CD4-positive, alpha-beta T cell treated with Interleukin-4 for 4 hours (primary cell): ENCODE data around the gene ZCCHC3.
A peak's percentile ranks its signal among the peaks of the same experiment; 100 is the strongest.
"Not testable (repeated sequence)": the region's sequence is repeated elsewhere in the genome, so short reads cannot be mapped to it uniquely, and the experiment has no call there.

Experiments
- DNase-seq: peaks from one replicate; pipeline ENCODE4 v3.0.0-alpha.2; 2020

The ZCCHC3 gene

GRCh38 chr20:316316-317068 is 19.1 kb downstream of the ZCCHC3 start:
- DNase-seq, result no peak

GRCh38 chr20:324177-325044 is 27.0 kb downstream of the ZCCHC3 start:
- DNase-seq, result peak; percentile 82

GRCh38 chr20:325045-325888 is 27.9 kb downstream of the ZCCHC3 start, which contains the start of gene SOX12:
Gene SOX12, plus strand, starts transcription at chr20:325552. Its CDS starts 373 bp downstream, at chr20:325925.
- DNase-seq, result peak; percentile 92

GRCh38 chr20:325889-326644 is 28.7 kb downstream of the ZCCHC3 start:
- DNase-seq, result peak; percentile 27

GRCh38 chr20:326645-327185 is 29.3 kb downstream of the ZCCHC3 start:
- no peak for DNase-seq

- peak; percentile 69 for DNase-seq
Observed at GRCh38 chr20:327186-328026, 30.0 kb downstream of the ZCCHC3 start.

- DNase-seq, result no peak
Observed at GRCh38 chr20:328027-328974, 30.9 kb downstream of the ZCCHC3 start.

- no peak for DNase-seq
Observed at GRCh38 chr20:328975-329695, 31.8 kb downstream of the ZCCHC3 start.

- DNase-seq, result no peak
Observed at GRCh38 chr20:329851-330232, 32.5 kb downstream of the ZCCHC3 start.

GRCh38 chr20:330233-331149 is 33.1 kb downstream of the ZCCHC3 start:
- peak; percentile 72 for DNase-seq

- DNase-seq, result no peak
Observed at GRCh38 chr20:334578-334977, 37.2 kb downstream of the ZCCHC3 start.

- DNase-seq, result not testable (repeated sequence)
Observed at GRCh38 chr20:336040-336439, 38.7 kb downstream of the ZCCHC3 start.

- DNase-seq, result peak; percentile 15
Observed at GRCh38 chr20:341682-342081, 44.3 kb downstream of the ZCCHC3 start.

- DNase-seq, result no peak
Observed at GRCh38 chr20:343107-343506, 45.7 kb downstream of the ZCCHC3 start.

- no peak for DNase-seq
Observed at GRCh38 chr20:346033-346639, 48.8 kb downstream of the ZCCHC3 start.

GRCh38 chr20:346640-347316 is 49.4 kb downstream of the ZCCHC3 start, which contains the start of gene NRSN2:
Gene NRSN2, plus strand, starts transcription at chr20:347111. Its CDS starts 2,533 bp downstream, at chr20:349644.
- DNase-seq, result no peak

- DNase-seq, result no peak
Observed at GRCh38 chr20:347317-347639, 49.9 kb downstream of the ZCCHC3 start.
